Bladder microvascular endothelial cell (primary cell): ENCODE results near the gene TAF11L7. TPM values are rescaled to one million over a fixed set of nuclear protein-coding genes. Genes with fewer than 3 reads are reported as not detected.

Experiments
- total RNA-seq: library from RNA; depleted of rRNA; stranded (reverse); fragments of >200 nt; gene quantifications from 2 replicates; pipeline ENCODE4 v1.2.3, GENCODE V29; 2014

Gene TAF11L7
- total RNA-seq: not detected in 2 replicates

GRCh38 chr5:17585658-17586057 lies at the start of gene TAF11L7:
TAF11L7 (minus strand) TSS chr5:17585758.

GRCh38 chr5:17634160-17634559 lies 48.6 kb upstream of the TAF11L7 start, which contains the start of gene TAF11L14:
TAF11L14 (plus strand) TSS chr5:17634460.

GRCh38 chr5:17631788-17632187 lies 46.2 kb upstream of the TAF11L7 start, which contains the start of gene TAF11L13:
TAF11L13 (plus strand) TSS chr5:17632088.

GRCh38 chr5:17610092-17610491 lies 24.5 kb upstream of the TAF11L7 start, which contains the start of gene TAF11L12:
TAF11L12 (plus strand) TSS chr5:17610392.

GRCh38 chr5:17603880-17604279 lies 18.3 kb upstream of the TAF11L7 start, which contains the start of gene TAF11L11:
TAF11L11 (plus strand) TSS chr5:17604183.

GRCh38 chr5:17597728-17598127 lies 12.2 kb upstream of the TAF11L7 start, which contains the start of gene TAF11L10:
TAF11L10 (minus strand) TSS chr5:17597828.

GRCh38 chr5:17594255-17594654 lies 8.7 kb upstream of the TAF11L7 start, which contains the start of gene TAF11L9:
TAF11L9 (minus strand) TSS chr5:17594394.

GRCh38 chr5:17590860-17591259 lies 5.3 kb upstream of the TAF11L7 start, which contains the start of gene TAF11L8:
TAF11L8 (minus strand) TSS chr5:17590960.

Other genes starting within 250 kb of the TAF11L7 start
- gene TAF11L2, start 87.5 kb downstream of the TAF11L7 start, total RNA-seq: not detected in 2 replicates
- gene TAF11L3, start 67.4 kb downstream of the TAF11L7 start, total RNA-seq: not detected in 2 replicates
- gene TAF11L4, start 64.0 kb downstream of the TAF11L7 start, total RNA-seq: not detected in 2 replicates
- gene TAF11L5, start 60.5 kb downstream of the TAF11L7 start, total RNA-seq: not detected in 2 replicates
- gene TAF11L6, start 57.1 kb downstream of the TAF11L7 start, total RNA-seq: not detected in 2 replicates
- gene TAF11L8, start 5.2 kb upstream of the TAF11L7 start, total RNA-seq: not detected in 2 replicates
- not detected in 2 replicates for gene TAF11L9, start 8.6 kb upstream of the TAF11L7 start, total RNA-seq
- not detected in 2 replicates for gene TAF11L10, start 12.1 kb upstream of the TAF11L7 start, total RNA-seq
- not detected in 2 replicates for gene TAF11L11, start 18.4 kb upstream of the TAF11L7 start, total RNA-seq
- gene TAF11L12, start 24.6 kb upstream of the TAF11L7 start, total RNA-seq: not detected in 2 replicates
- not detected in 2 replicates for gene TAF11L13, start 46.3 kb upstream of the TAF11L7 start, total RNA-seq
- gene TAF11L14, start 48.7 kb upstream of the TAF11L7 start, total RNA-seq: not detected in 2 replicates